GM12872 (cell line): ENCODE measurements around the gene ETS2.

Source experiments
- CTCF ChIP-seq: IDR thresholded peaks from 3 replicates; pipeline ENCODE4 v1.5.1; 2011; ENCODE audit warnings: low read depth, mild to moderate bottlenecking, low read length, moderate library complexity; ENCODE audit not compliant: insufficient read depth

Gene ETS2

GRCh38 chr21:38804030-38804788, 1.5 kb upstream of the ETS2 start:
- TF ChIP-seq CTCF: no peak

DNA sequence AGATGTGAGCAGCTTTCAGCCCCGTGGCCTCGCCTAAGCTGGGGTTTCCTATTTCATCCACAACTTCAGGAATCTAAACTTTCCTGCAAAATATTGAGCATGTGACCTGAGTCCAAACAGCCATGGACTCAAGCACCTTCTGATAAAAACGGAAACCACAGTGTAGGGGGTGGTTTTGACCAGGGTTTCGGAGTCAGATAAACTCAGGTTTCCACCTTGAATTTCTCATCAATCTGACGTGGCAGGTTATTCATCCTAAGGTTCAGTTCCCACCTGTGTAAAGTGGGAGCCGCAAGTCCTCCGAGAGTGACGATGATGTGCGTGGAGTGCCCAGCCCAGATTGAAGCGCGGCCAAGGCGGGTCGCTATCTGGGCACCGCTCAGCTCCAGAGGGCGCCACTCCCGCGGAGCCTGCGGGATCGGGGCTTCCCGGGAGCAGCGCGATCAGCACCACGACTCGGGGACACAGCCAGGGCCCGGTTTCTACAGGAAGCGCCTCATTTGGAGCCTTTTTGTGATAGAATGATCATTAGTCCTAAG, 871 bp upstream of the ETS2 start:
- peak; percentile 40 for TF ChIP-seq CTCF

- no peak for TF ChIP-seq CTCF
Observed at GRCh38 chr21:38806153-38806941, 618 bp downstream of the ETS2 start.

DNA sequence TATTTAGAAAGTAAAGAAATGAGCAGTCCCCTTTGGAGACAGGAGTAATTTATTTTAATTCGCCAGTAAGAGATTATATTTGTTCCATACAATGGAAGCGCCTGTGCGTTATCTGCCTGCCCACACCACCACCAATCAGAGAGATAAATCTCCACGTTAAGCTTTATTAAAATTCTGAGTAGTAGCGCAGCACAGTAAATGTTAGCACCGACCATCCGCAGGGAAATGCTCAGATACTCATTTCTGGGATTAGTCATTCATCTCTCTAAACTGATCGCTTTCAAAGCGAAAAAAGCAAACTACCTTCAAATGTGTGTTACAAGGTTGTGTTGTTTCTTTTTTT, 1.2 kb downstream of the ETS2 start:
- no peak for TF ChIP-seq CTCF

DNA sequence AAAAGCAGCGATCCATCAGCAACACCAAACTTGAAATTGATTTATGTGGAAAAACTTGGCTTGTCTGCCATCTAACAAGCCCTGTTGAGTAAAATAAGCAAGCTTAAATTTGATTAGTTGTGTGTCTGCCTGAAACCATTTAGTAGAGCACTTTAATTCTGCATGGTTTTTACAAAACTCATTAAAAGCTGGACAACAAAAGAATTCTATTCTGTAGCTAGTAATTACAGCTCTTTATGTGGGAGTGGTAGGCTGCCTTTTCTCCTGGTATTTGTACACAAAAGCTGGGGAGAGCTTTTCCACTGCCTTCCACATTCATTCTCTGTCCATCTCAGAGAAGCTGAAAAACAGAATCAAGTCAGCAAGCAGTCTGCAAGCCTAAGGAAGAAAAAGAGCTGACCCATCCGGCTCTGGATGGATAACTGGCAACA, 1.7 kb downstream of the ETS2 start:
- no peak for TF ChIP-seq CTCF

GRCh38 chr21:38807986-38808385, 2.3 kb downstream of the ETS2 start:
- TF ChIP-seq CTCF: no peak

GRCh38 chr21:38809198-38809878, 3.6 kb downstream of the ETS2 start:
- no peak for TF ChIP-seq CTCF
